Spleen (tissue), 11 donors: ENCODE data around the gene CEBPE. TPM values are rescaled to one million over a fixed set of nuclear protein-coding genes. Genes with fewer than 3 reads are reported as not detected.

Source experiments
- DNase-seq: peaks from one replicate; pipeline ENCODE4 v3.0.0-alpha.2; 2020
- H3K27ac ChIP-seq, 8 donors: fragments of 200-600 bp; sonication (generic) in 7 of 8; 1 replicate in 4 of 8; 2 replicates in 4 of 8; pipeline versions ENCODE4 v1.5.0 to v1.8.0; 2016 to 2021; ENCODE audit warnings: inconsistent platforms in 4 of 8, mild to moderate bottlenecking in 4 of 8, moderate library complexity in 1 of 8
- H3K27me3 ChIP-seq, 7 donors: fragments of 200-600 bp; sonication (generic) in 6 of 7; replicated peaks in 1 of 7; 1 replicate in 4 of 7; 2 replicates in 3 of 7; pipeline versions ENCODE4 v1.5.0 to v1.8.0; 2016 to 2021; ENCODE audit warnings: inconsistent platforms in 3 of 7, mild to moderate bottlenecking in 1 of 7
- H3K36me3 ChIP-seq, 6 donors: fragments of 200-600 bp; sonication (generic) in 5 of 6; 1 replicate in 4 of 6; 2 replicates in 2 of 6; pipeline versions ENCODE4 v1.5.0 to v1.8.0; 2016 to 2021; ENCODE audit warnings: inconsistent platforms in 2 of 6
- H3K4me1 ChIP-seq, 6 donors: fragments of 200-600 bp; sonication (generic) in 5 of 6; 1 replicate in 3 of 6; 2 replicates in 3 of 6; pipeline versions ENCODE4 v1.5.0 to v1.8.0; 2016 to 2021; ENCODE audit warnings: inconsistent platforms in 3 of 6
- H3K4me3 ChIP-seq, 8 donors: fragments of 200-600 bp; sonication (generic) in 7 of 8; 1 replicate in 4 of 8; 2 replicates in 4 of 8; pipeline versions ENCODE4 v1.5.0 to v1.8.0; 2016 to 2021; ENCODE audit warnings: inconsistent platforms in 4 of 8, mild to moderate bottlenecking in 4 of 8, moderate library complexity in 2 of 8
- H3K9me3 ChIP-seq, 8 donors: fragments of 200-600 bp; sonication (generic) in 7 of 8; 1 replicate in 4 of 8; 2 replicates in 4 of 8; pipeline versions ENCODE4 v1.5.0 to v1.8.0; 2016 to 2021; ENCODE audit warnings: inconsistent platforms in 4 of 8
- POLR2A ChIP-seq, 3 donors: fragments of 450-650 bp; IDR thresholded peaks; one replicate each; pipeline ENCODE4 v1.5.1; 2017; ENCODE audit warnings: antibody characterized with exemption in 3 of 3, mild to moderate bottlenecking in 1 of 3
- POLR2AphosphoS5 ChIP-seq, 3 donors: sonication (generic); formaldehyde crosslinking; IDR thresholded peaks; one replicate each; pipeline ENCODE4 v1.5.1; 2017; ENCODE audit warnings: antibody characterized with exemption in 3 of 3
- WGBS, 5 donors: extraction: QIAGEN DNeasy Blood & Tissue Kit in 3 of 5; methylation state at CpG; one replicate each; pipeline versions ENCODE4 v1.1.5 to v1.1.7; 2013 to 2018; 5-methylcytosine and 5-hydroxymethylcytosine counted together
- intact Hi-C: fragments of 100-400 bp; cut with DNase I; formaldehyde crosslinking; loops from one replicate; pipeline ENCODE4 v1.15.0; 2023; ENCODE audit warnings: low total_unique reads
- polyA plus RNA-seq, 3 donors: library from polyadenylated mRNA; stranded (reverse); fragments of 200-250 nt; gene quantifications; one replicate each; pipeline ENCODE4 v1.2.1, GENCODE V29; 2013
- total RNA-seq, 7 donors: library from RNA; depleted of rRNA in 3 of 7; stranded (reverse); fragments of >200 nt in 3 of 7; fragmentation: NEBNext Ultra II Directional in 4 of 7; extraction: Animal tissue kit (Norgen Biotek cat#: 25700) in 4 of 7; gene quantifications; one replicate each; pipeline versions ENCODE4 v1.1.0 to v1.2.1, GENCODE V29; 2016 to 2021
- TF ChIP-seq, protein P1 (sequence below), 11 experiments: fragments of 200-600 bp in 7 of 11; fragments of 450-650 bp in 4 of 11; sonication (generic) in 4 of 11; IDR thresholded peaks in 8 of 11; conservative IDR thresholded peaks in 3 of 11; 1 replicate in 7 of 11; 2 replicates in 4 of 11; pipeline versions ENCODE4 v1.4.0 to v1.8.0; 2016 to 2021; ENCODE audit warnings: antibody characterized with exemption in 11 of 11, inconsistent platforms in 4 of 11, mild to moderate bottlenecking in 1 of 11
- donor health status: healthy with polysubstance abuse.
- donor health status: DM: no; HTN: no; CAD: no; lungs with moderate emphysema.
- donor health status: DM: no; HTN: no; CAD: no.
- donor health status: Bipolar disorder and iron deficiency.
- donor health status: healthy.
- donor health status: DM: no; HTN: no; CAD: no.
- donor health status: DM: yes; HTN: yes; CAD: no.

CEBPE gene
- total and polyA plus RNA-seq, 10 donors, result 0.64 to 9.6 (median 1.5) TPM

DNA sequence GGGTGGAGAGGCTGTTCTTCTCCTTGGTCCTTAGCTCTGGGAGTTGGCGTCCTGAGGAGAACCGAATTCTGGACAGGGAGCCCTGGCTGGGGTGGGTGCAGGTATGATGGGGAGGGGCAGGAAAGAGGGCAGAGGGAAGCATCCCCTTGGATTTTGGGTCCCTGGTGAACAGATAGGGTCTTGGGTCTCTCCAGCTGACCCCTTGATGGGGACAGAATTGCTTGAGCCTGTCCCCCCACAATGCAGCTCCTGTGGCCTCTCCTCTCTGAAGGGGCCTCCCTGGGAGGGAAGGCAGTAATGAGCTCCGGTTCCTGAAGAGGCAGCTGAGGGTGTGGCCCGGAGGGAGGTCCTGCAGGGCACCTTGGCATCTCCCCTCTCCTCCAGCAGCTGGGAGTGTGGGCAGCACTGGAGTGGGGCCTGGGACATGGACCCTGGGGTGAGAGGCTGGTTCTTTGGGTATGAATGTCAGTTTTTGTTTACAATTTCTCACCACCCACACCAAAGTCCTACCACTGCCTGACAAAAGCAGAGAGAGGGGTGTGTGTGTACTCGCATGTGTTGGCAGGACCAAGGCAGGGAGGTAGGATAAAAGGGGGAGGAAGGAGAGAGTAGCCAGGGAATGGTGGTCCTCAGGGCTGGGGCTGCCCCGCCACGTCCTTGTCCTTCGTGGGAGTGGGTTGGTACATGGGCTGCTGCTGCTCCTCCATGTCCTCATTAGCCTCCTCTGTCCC lies 7.7 kb upstream of the CEBPE start:
- TF ChIP-seq POLR2A (IDR thresholded peaks at IDR 0.05), result no peak
- TF ChIP-seq POLR2AphosphoS5 (IDR thresholded peaks at IDR 0.05), result no peak
- TF ChIP-seq, protein P1, sequence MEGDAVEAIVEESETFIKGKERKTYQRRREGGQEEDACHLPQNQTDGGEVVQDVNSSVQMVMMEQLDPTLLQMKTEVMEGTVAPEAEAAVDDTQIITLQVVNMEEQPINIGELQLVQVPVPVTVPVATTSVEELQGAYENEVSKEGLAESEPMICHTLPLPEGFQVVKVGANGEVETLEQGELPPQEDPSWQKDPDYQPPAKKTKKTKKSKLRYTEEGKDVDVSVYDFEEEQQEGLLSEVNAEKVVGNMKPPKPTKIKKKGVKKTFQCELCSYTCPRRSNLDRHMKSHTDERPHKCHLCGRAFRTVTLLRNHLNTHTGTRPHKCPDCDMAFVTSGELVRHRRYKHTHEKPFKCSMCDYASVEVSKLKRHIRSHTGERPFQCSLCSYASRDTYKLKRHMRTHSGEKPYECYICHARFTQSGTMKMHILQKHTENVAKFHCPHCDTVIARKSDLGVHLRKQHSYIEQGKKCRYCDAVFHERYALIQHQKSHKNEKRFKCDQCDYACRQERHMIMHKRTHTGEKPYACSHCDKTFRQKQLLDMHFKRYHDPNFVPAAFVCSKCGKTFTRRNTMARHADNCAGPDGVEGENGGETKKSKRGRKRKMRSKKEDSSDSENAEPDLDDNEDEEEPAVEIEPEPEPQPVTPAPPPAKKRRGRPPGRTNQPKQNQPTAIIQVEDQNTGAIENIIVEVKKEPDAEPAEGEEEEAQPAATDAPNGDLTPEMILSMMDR (IDR thresholded peaks at IDR 0.05 in 8 of 11, conservative IDR thresholded peaks at IDR 0.05 in 3 of 11), result no peak
- no peak for DNase-seq
- Histone ChIP-seq H3K9me3 (no peaks in the 10 kb centered on the region), H3K36me3 (peaks cover 0 to 39% (median 2%) of the 10 kb centered on the region in 6 donors), H3K4me1 (peaks cover 3 to 59% (median 20%) of the 10 kb centered on the region in 6 donors), H3K27me3 (no peaks in the 10 kb centered on the region), H3K27ac (peak overlapping the region in 1 of 8 donors; percentile 23), H3K4me3 (no peak overlapping the region)
- WGBS, 5 donors, result 85 to 92% (median 87%) methylated on average over 6 to 8 of the region's 8 CpGs
- intact Hi-C loops, result loop anchor here (10.0 kb wide), 1 partner anchor 168 kb away; no protein-coding TSS in a partner anchor

DNA sequence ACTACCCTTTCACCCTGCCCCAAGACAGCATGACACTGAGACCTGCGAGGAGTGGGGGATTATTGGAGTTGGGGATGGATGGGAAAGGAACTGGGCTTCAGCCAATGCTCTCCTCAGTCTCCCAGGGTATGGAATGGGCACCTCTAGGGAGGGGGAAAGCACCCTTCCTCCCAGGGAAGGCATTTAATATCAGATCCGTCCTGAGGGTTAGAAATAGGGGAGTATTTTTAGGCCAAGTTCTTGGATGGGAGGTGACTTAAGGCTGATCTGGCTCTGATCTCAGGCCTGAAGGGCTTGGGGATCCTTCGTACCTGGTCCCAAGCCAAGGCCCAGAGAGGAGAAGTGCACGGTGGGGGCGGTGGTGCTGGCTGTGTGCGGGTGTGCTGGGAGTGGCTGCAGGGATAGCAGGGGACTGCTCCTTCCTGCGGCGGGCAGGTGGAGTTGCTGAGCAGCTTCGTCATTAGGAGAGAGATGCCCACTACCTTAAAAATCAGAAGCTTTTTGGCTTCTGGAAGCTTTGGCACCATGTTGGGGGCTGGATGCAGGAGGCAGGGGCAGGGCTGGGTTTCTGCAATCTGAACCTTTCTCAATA lies 7.0 kb upstream of the CEBPE start:
- intact Hi-C loops, result loop anchor here (10.0 kb wide), 1 partner anchor 169 kb away; no protein-coding TSS in a partner anchor
- no peaks in the 10 kb centered on the region for H3K27me3 ChIP-seq
- TF ChIP-seq, protein P1 (IDR thresholded peaks at IDR 0.05 in 8 of 11, conservative IDR thresholded peaks at IDR 0.05 in 3 of 11), result no peak
- no peak for TF ChIP-seq POLR2A (IDR thresholded peaks at IDR 0.05)
- TF ChIP-seq POLR2AphosphoS5 (IDR thresholded peaks at IDR 0.05), result no peak
- H3K27ac ChIP-seq, result no peak overlapping the region
- no peaks in the 10 kb centered on the region for H3K9me3 ChIP-seq
- H3K4me1 ChIP-seq, result peaks cover 10 to 59% (median 25%) of the 10 kb centered on the region in 6 donors
- DNase-seq, result no peak
- no peak overlapping the region for H3K4me3 ChIP-seq
- peaks cover 0 to 34% (median 2%) of the 10 kb centered on the region in 6 donors for H3K36me3 ChIP-seq
- 83 to 95% (median 85%) methylated on average over 9 of the region's 9 CpGs for WGBS, 5 donors

DNA sequence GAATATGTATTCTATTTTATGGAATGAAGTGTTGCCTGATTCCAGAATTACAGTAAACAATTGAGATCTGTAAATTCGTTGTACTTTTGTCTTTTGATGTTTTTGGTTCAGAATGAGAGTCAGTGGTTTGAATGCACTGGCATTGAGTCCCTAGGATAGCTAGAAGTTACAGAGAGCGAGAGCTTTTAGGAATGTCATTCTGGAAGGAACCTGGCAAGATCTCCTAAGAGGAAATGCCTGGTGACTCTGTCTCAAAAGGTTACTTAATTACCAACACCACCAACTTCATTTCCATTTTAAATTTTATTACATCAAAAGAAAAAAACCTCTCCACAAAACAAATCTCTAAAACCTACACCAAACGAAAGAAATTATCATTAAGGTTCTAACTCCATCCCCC lies 6.0 kb upstream of the CEBPE start:
- no peak for DNase-seq
- intact Hi-C loops, result loop anchor here (10.0 kb wide), 1 partner anchor 170 kb away; no protein-coding TSS in a partner anchor
- 56 to 79% (median 72%) methylated on average over 3 of the region's 3 CpGs for WGBS, 5 donors
- TF ChIP-seq POLR2A (IDR thresholded peaks at IDR 0.05) (no peak), POLR2AphosphoS5 (IDR thresholded peaks at IDR 0.05) (no peak)
- TF ChIP-seq, protein P1 (IDR thresholded peaks at IDR 0.05 in 8 of 11, conservative IDR thresholded peaks at IDR 0.05 in 3 of 11), result no peak
- peaks cover 16 to 59% (median 30%) of the 10 kb centered on the region in 6 donors for H3K4me1 ChIP-seq
- no peak overlapping the region for H3K27ac ChIP-seq
- H3K9me3 ChIP-seq, result no peaks in the 10 kb centered on the region
- peaks cover 0 to 34% (median 2%) of the 10 kb centered on the region in 6 donors for H3K36me3 ChIP-seq
- H3K4me3 ChIP-seq, result no peak overlapping the region
- no peaks in the 10 kb centered on the region for H3K27me3 ChIP-seq
